HG02970 (cell line): ENCODE measurements around the gene PDE5A.
A peak's percentile ranks its signal among the peaks of the same experiment; 100 is the strongest.
"Not testable (repeated sequence)": the region's sequence is repeated elsewhere in the genome, so short reads cannot be mapped to it uniquely, and the experiment has no call there.

Experiments used
- ATAC-seq: cut with Tn5 transposase; IDR thresholded peaks from one replicate; pipeline ENCODE4 v1.9.1; 2021; ENCODE audit warnings: mild to moderate bottlenecking, moderate library complexity, moderate number of reproducible peaks; ENCODE audit not compliant: unreplicated experiment, low FRiP score

PDE5A gene

GRCh38 chr4:119647558-119647957, 19.0 kb upstream of the PDE5A start:
- no peak for ATAC-seq

- ATAC-seq, result no peak
Measured at GRCh38 chr4:119646347-119647071, 17.9 kb upstream of the PDE5A start.

- no peak for ATAC-seq
Measured at GRCh38 chr4:119643306-119644042, 14.9 kb upstream of the PDE5A start.

GRCh38 chr4:119641765-119642164, 13.2 kb upstream of the PDE5A start:
- ATAC-seq, result no peak

GRCh38 chr4:119638359-119638758, 9.8 kb upstream of the PDE5A start:
- ATAC-seq, result no peak

- not testable (repeated sequence) for ATAC-seq
Measured at GRCh38 chr4:119636851-119637250, 8.2 kb upstream of the PDE5A start.

GRCh38 chr4:119632216-119632615, 3.6 kb upstream of the PDE5A start:
- ATAC-seq, result no peak

- ATAC-seq, result peak; percentile 32
Measured at GRCh38 chr4:119629142-119629471, 503 bp upstream of the PDE5A start.

- peak; percentile 57 for ATAC-seq
Measured at GRCh38 chr4:119627267-119628255, 1.0 kb downstream of the PDE5A start.

GRCh38 chr4:119626943-119627266, 1.7 kb downstream of the PDE5A start:
- no peak for ATAC-seq

GRCh38 chr4:119626420-119626819, 2.2 kb downstream of the PDE5A start:
- no peak for ATAC-seq

GRCh38 chr4:119625761-119626160, 2.8 kb downstream of the PDE5A start:
- ATAC-seq, result no peak

- no peak for ATAC-seq
Measured at GRCh38 chr4:119624356-119624755, 4.2 kb downstream of the PDE5A start.

- no peak for ATAC-seq
Measured at GRCh38 chr4:119623025-119623424, 5.6 kb downstream of the PDE5A start.

- no peak for ATAC-seq
Measured at GRCh38 chr4:119615068-119615719, 13.4 kb downstream of the PDE5A start.

- no peak for ATAC-seq
Measured at GRCh38 chr4:119604266-119604665, 24.3 kb downstream of the PDE5A start.

- ATAC-seq, result no peak
Measured at GRCh38 chr4:119602366-119602765, 26.2 kb downstream of the PDE5A start.

GRCh38 chr4:119598521-119598920, 30.1 kb downstream of the PDE5A start:
- no peak for ATAC-seq

GRCh38 chr4:119597377-119597776, 31.2 kb downstream of the PDE5A start:
- ATAC-seq, result no peak

GRCh38 chr4:119593698-119594097, 34.9 kb downstream of the PDE5A start:
- no peak for ATAC-seq

- ATAC-seq, result no peak
Measured at GRCh38 chr4:119592830-119593229, 35.8 kb downstream of the PDE5A start.
